GM18867 (cell line): ENCODE data around the gene PIGR.

Source experiments
- ATAC-seq: cut with Tn5 transposase; IDR thresholded peaks from one replicate; pipeline ENCODE4 v1.9.1; 2021; ENCODE audit warnings: mild to moderate bottlenecking, moderate library complexity; ENCODE audit not compliant: unreplicated experiment

The PIGR gene

DNA sequence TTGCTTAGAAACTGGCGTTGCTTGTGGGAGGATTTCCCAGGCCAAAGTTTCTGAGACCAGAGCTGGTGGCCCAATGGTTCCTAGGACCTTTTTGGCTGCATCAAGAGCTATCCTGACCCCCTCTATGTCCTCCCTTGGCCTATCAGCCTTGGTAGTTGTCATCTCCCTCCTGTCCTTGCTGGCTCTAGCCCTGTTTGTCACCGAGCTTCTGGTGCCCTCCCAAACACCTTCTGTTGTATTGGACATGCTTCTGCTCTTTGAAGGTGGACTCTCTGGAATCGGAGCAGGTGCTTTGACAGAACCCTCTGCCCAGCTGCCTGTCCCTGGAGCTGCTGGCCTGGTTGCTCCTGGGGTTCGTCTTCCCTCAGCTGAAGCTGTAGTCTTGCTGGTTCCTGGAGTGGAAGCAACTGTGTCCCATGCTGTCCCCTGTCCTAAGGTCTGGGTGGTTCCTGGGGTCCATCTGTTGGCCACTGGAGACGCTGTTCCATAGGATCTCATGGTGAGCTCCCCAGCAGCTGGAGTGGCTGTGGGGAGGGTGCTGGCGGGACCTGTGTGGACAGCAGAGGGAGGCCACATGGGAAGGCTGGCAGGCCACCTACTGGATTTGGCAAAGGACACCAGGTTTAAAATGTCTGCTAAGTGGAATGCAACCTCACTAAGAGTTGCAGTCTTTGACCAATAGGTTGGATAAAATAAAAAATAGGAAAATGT, 14.6 kb upstream of the PIGR start:
- ATAC-seq: no peak

- ATAC-seq: no peak
These were observed 11.9 kb upstream of the PIGR start for GRCh38 chr1:206958144-206958543.

- no peak for ATAC-seq
These were observed 11.4 kb upstream of the PIGR start for GRCh38 chr1:206957639-206958038.

DNA sequence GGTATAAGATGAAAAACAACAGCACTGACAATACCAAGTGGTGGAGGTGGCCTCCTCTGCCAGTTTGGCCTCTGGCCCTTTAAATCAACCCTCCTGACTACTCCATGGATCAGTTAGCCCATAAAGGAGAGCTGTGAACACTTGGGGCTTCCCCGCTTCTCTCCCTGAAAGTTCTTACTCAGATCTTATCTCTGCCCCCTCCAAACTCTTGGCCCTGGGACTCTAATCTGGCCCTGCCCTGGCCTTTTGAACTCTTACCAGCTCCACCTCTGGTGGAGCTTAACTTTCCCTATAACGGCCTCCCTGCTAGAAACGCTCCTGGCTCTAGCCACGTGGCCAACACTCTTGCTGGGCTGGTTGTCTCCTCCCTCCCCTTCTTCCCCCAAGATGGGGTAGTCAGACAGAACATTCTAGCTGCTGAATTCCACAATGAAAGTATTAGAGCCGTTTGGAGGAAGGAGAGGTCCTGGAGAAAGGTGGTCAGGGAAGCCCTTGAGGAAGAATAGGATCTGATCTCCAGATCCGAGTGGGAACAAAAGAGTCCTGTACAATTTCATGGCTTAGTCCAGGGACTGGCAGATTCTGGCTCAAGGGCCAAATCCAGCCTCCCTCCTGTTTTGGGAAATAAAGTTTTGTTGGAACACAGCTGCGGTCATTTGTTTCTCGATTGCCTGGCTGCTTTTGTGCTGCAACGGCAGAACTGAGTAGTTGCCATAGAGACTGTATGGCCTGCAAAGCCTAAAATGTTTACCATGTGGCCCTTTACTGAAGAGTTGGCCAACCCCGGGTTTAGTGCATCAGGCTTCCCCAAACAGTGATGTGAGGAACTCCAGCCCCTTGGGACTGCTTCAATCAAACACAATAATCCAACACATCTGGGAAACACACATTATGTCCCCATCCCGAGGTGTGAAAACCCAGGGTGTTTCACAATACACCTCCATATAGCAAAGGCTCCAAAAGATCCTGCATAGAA, 9.5 kb upstream of the PIGR start:
- ATAC-seq: no peak

DNA sequence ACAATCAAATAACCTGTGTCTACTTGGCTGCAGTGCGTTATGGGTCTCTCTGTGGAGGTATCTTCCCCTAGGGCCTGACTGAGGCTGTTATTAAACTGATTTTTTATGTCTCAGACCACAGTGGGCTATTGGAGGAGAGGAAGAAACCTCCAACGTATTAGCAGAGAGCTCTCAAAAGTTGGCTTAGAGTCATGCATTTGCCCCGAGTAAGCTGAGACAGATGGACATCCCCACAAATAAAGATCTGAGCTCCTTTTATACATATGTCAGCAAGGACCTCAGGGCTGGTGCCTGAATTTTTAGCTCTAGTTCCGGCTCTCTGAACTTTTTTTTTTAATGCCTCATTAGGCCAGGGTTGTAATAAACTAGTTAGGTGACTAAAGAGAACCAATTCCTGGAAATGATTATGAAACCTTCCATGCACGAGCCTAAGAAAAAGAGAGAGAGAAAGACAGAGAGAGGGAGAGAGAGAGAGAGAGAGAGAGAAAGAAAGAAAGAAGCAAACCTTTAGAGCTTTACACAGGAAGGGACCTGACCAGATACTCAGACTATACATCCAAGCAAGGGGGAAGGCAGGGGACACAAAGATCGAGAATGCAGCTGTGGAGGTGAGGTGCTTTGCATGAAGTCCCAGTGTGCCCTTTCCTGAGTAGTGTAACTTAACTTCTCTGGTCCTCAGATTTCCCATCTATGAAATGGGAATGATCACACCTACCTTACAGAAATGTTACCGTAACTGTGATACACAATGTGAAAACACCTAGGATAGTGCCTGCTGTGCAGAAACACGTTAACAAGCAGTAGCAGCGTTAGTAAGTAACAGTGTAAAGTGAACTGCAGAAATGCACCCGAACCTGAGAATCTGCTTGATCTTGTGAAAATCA, 8.4 kb upstream of the PIGR start:
- ATAC-seq: no peak

DNA sequence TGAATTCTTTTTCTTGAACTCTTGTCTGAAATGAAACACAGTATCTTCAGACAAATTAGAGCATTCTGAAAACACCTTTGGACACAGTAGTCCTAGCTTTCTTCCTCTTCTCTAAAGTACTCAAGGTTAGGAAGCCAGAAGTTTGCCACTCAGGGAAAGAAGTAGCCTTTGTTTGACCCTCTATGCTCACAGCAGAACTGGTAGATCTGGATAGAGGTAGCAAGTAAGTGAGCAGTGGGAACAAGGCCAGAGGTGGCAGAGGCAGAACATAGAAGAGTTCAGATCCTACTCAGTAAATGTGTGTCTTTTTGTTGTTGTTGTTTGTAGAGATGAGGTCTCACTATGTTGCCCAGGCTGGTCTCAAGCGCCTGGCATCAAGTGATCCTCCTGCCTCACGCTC, 7.4 kb upstream of the PIGR start:
- ATAC-seq: no peak

GRCh38 chr1:206953126-206953525, 6.9 kb upstream of the PIGR start:
- ATAC-seq: no peak

DNA sequence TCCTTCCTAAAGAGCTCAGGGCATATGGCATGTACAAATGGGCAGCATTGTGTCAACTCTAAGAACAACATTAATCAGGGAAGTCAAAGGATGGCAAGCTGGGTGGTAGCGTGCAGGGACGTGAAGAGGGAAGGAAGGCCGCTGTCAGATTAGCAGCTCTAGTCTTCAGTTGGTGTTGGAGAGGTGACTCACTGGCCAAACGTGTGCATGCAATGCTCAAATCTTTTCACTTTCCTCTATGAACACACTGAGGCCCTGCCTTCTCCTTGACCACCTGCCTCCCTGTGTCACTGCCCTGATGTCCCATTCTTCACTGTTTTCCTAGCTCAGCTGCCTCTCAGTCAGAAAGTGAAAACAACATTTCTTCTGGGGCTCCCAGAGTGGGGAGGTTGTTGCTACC, 5.9 kb upstream of the PIGR start:
- no peak for ATAC-seq

DNA sequence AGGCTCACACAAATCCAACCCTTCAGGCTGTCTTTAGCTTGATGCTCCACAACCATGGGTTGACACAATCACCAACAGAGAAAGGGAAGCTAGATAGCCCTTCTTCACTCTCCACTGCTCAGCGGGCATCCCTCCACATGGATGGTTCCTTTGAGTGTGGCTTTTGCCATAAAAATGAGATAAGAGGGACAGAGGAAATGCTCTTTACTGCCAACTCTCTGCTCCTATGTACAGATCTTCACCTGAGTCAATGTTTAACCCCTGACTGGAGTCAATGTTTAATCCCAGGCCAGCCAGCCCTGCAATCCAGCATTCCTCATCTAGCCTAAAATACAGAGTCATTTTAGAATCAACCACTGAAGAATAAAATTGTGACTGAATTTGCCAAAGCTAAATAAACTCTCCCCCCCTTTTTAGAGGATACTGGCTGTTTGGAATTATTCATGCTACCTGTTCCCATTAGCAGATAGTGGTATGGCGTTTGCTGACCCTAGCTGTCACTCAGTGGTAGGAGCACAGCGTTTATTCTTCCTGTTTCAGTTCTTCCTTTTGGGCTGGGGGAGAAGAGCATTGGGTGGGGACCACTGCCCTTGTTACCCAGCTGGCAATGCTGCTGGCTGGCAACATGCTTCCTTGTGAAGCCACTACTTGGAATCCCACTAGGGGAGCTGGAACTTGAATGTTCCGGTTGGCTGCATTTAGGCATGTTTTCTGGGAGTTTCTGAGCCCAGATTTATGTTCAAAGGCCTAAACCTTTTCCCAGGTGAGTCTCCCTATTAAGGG, 5.2 kb upstream of the PIGR start:
- ATAC-seq: no peak

- ATAC-seq: no peak
These were observed 3.4 kb upstream of the PIGR start for GRCh38 chr1:206949641-206950040.

DNA sequence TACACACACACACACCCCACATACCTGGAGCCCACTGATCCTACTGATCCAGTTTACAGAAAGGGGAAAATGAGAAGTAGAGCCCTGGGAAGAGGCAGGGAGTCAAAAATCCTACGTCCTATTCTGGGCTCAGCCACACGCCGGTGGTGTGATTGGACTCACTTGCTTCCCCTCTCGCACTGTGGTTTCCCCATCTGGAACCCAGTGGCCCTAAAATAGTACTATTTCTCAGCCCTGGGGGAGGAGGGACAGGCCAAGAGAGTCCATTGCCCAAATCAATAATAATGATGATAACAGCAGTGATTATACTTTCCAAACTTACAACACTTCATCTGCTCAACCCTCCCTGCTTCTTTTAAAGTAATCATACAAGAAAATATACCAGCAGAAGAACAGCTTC, 2.9 kb upstream of the PIGR start:
- ATAC-seq: no peak

- no peak for ATAC-seq
These were observed 989 bp upstream of the PIGR start for GRCh38 chr1:206947255-206947654.

- ATAC-seq: no peak
These were observed 487 bp downstream of the PIGR start for GRCh38 chr1:206945779-206946178.

DNA sequence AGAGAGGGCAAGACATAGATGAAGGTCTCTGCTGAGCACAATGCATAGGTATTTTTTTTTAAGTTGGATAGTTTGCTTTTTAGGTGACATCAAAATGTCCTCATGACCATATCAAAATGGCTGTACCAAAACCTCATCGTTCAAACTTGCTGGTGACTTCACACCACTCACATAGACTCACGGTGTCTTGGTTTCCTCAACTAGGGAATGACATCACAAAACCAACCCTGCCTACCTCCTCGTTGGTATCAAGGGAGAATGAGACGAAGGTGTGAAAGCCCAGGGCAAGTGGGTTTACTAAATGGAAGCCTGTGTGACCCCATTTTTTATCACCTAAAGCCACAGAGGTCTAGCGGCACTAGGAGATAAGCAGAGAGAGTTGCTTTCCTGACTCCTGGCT, 1.6 kb downstream of the PIGR start:
- ATAC-seq: no peak

GRCh38 chr1:206941766-206942418, 4.4 kb downstream of the PIGR start:
- no peak for ATAC-seq

GRCh38 chr1:206940588-206940936, 5.7 kb downstream of the PIGR start:
- no peak for ATAC-seq

- no peak for ATAC-seq
These were observed 6.3 kb downstream of the PIGR start for GRCh38 chr1:206939841-206940587.

GRCh38 chr1:206939131-206939530, 7.1 kb downstream of the PIGR start:
- no peak for ATAC-seq

GRCh38 chr1:206937425-206937824, 8.8 kb downstream of the PIGR start:
- ATAC-seq: no peak
